H9 (cell line): Measurements from ENCODE around the gene HM13. TPM values are rescaled to one million over a fixed set of nuclear protein-coding genes. Genes with fewer than 3 reads are reported as not detected.
A peak's percentile ranks its signal among the peaks of the same experiment; 100 is the strongest.

Experiments used
- DNase-seq: peaks from one replicate; pipeline ENCODE4 v3.0.0-alpha.2; 2017
- H2AFZ ChIP-seq: one replicate; pipeline ENCODE4 v1.6.1; 2013; ENCODE audit warnings: mild to moderate bottlenecking, low read length, control low read depth, moderate library complexity
- H2AK5ac ChIP-seq: 2 replicates; pipeline ENCODE4 v1.6.1; 2013; ENCODE audit warnings: low read length, control low read depth, mixed read lengths; ENCODE audit not compliant: insufficient read length
- H2BK120ac ChIP-seq: one replicate; pipeline ENCODE4 v1.6.1; 2013; ENCODE audit warnings: low read depth, mild to moderate bottlenecking, low read length, control low read depth, inconsistent platforms; ENCODE audit not compliant: poor library complexity, severe bottlenecking
- H2BK12ac ChIP-seq: 2 replicates; pipeline ENCODE4 v1.6.1; 2013; ENCODE audit warnings: low read length, control low read depth, mixed read lengths, low read depth; ENCODE audit not compliant: insufficient read length
- H2BK15ac ChIP-seq: 2 replicates; pipeline ENCODE4 v1.6.1; 2013; ENCODE audit warnings: low read depth, low read length, control low read depth
- H2BK20ac ChIP-seq: one replicate; pipeline ENCODE4 v1.6.1; 2013; ENCODE audit warnings: low read depth, mild to moderate bottlenecking, low read length, control low read depth, inconsistent platforms; ENCODE audit not compliant: poor library complexity, severe bottlenecking
- H2BK5ac ChIP-seq: 2 replicates; pipeline ENCODE4 v1.6.1; 2013; ENCODE audit warnings: low read length, control low read depth, mixed read lengths; ENCODE audit not compliant: insufficient read length
- H3K14ac ChIP-seq: 2 replicates; pipeline ENCODE4 v1.6.1; 2013; ENCODE audit warnings: low read length, control low read depth; ENCODE audit not compliant: insufficient read depth
- H3K18ac ChIP-seq: 2 replicates; pipeline ENCODE4 v1.6.1; 2013; ENCODE audit warnings: low read depth, mild to moderate bottlenecking, mixed read lengths, low read length, control low read depth; ENCODE audit not compliant: insufficient read length
- H3K23ac ChIP-seq: 2 replicates; pipeline ENCODE4 v1.6.1; 2013; ENCODE audit warnings: low read length, control low read depth, mixed read lengths, low read depth; ENCODE audit not compliant: insufficient read length
- H3K23me2 ChIP-seq: 2 replicates; pipeline ENCODE4 v1.6.1; 2013; ENCODE audit warnings: low read depth, mild to moderate bottlenecking, mixed read lengths, low read length, control low read depth; ENCODE audit not compliant: insufficient read length, poor library complexity, severe bottlenecking
- H3K27ac ChIP-seq: 2 replicates; pipeline ENCODE4 v1.5.1; 2013; ENCODE audit warnings: low read length, control low read depth, mixed read lengths, low read depth; ENCODE audit not compliant: insufficient read length
- H3K27me3 ChIP-seq: 2 replicates; pipeline ENCODE4 v1.6.1; 2013; ENCODE audit warnings: low read length, control low read depth, inconsistent platforms; ENCODE audit not compliant: insufficient read depth
- H3K4ac ChIP-seq: 2 replicates; pipeline ENCODE4 v1.6.1; 2013; ENCODE audit warnings: low read depth, mild to moderate bottlenecking, control low read depth, inconsistent platforms, low read length, moderate library complexity
- H3K4me1 ChIP-seq: 2 replicates; pipeline ENCODE4 v1.6.1; 2013; ENCODE audit warnings: low read length, control low read depth, inconsistent platforms; ENCODE audit not compliant: insufficient read depth
- H3K4me2 ChIP-seq: 2 replicates; pipeline ENCODE4 v1.6.1; 2013; ENCODE audit warnings: low read length, control low read depth, mixed read lengths; ENCODE audit not compliant: insufficient read length, insufficient read depth
- H3K56ac ChIP-seq: 2 replicates; pipeline ENCODE4 v1.6.1; 2013; ENCODE audit warnings: low read depth, mild to moderate bottlenecking, mixed read lengths, low read length, control low read depth; ENCODE audit not compliant: insufficient read length
- H3K79me1 ChIP-seq: 2 replicates; pipeline ENCODE4 v1.6.1; 2013; ENCODE audit warnings: low read depth, mild to moderate bottlenecking, moderate library complexity, low read length, control low read depth, inconsistent platforms; ENCODE audit not compliant: insufficient read depth, poor library complexity, severe bottlenecking
- H3K79me2 ChIP-seq: 2 replicates; pipeline ENCODE4 v1.6.1; 2013; ENCODE audit warnings: low read length, control low read depth, inconsistent platforms; ENCODE audit not compliant: insufficient read depth
- H3K9ac ChIP-seq: 2 replicates; pipeline ENCODE4 v1.6.1; 2013; ENCODE audit warnings: low read length, control low read depth, mixed read lengths; ENCODE audit not compliant: insufficient read length; ENCODE audit errors: extremely low read depth
- H3K9me3 ChIP-seq: one replicate; pipeline ENCODE4 v1.6.1; 2013; ENCODE audit warnings: low read depth, low read length, inconsistent platforms; ENCODE audit not compliant: control insufficient read depth
- H3T11ph ChIP-seq: one replicate; pipeline ENCODE4 v1.6.1; 2013; ENCODE audit warnings: mild to moderate bottlenecking, low read length, control low read depth, inconsistent platforms
- H4K20me1 ChIP-seq: one replicate; pipeline ENCODE4 v1.6.1; 2013; ENCODE audit not compliant: control insufficient read depth, insufficient read length, insufficient read depth
- H4K5ac ChIP-seq: 2 replicates; pipeline ENCODE4 v1.6.1; 2013; ENCODE audit warnings: low read depth, mild to moderate bottlenecking, mixed read lengths, low read length, control low read depth; ENCODE audit not compliant: insufficient read length
- H4K8ac ChIP-seq: replicated peaks from 2 replicates; pipeline ENCODE4 v1.6.1; 2013; ENCODE audit warnings: low read length, control low read depth, mixed read lengths, low read depth; ENCODE audit not compliant: insufficient read length
- H4K91ac ChIP-seq: 2 replicates; pipeline ENCODE4 v1.6.1; 2013; ENCODE audit warnings: low read depth, mild to moderate bottlenecking, moderate library complexity, mixed read lengths, low read length, control low read depth; ENCODE audit not compliant: insufficient read length
- H3K27ac Mint-ChIP-seq, 3 experiments: 2 replicates in 2 of 3; 3 replicates in 1 of 3; pipeline ENCODE4 v1.8.0; 2020 to 2021; ENCODE audit warnings: mixed read lengths in 3 of 3, mild to moderate bottlenecking in 1 of 3, moderate library complexity in 1 of 3
- H3K27me3 Mint-ChIP-seq: 2 replicates; pipeline ENCODE4 v1.8.0; 2021; ENCODE audit warnings: low read depth, mild to moderate bottlenecking, moderate library complexity, mixed read lengths
- H3K36me3 Mint-ChIP-seq, 3 experiments: 2 replicates in 2 of 3; 3 replicates in 1 of 3; pipeline ENCODE4 v1.8.0; 2020 to 2021; ENCODE audit warnings: low read depth in 3 of 3, mixed read lengths in 3 of 3; ENCODE audit not compliant: insufficient read depth in 1 of 3
- H3K4me1 Mint-ChIP-seq, 2 experiments: 2 replicates each; pipeline ENCODE4 v1.8.0; 2020; ENCODE audit warnings: mixed read lengths in 2 of 2
- H3K4me3 Mint-ChIP-seq, 2 experiments: 2 replicates in 1 of 2; 3 replicates in 1 of 2; pipeline ENCODE4 v1.8.0; 2020 to 2021; ENCODE audit warnings: mild to moderate bottlenecking in 2 of 2, mixed read lengths in 2 of 2, moderate library complexity in 1 of 2
- H3K9me3 Mint-ChIP-seq, 2 experiments: 2 replicates in 1 of 2; 3 replicates in 1 of 2; pipeline ENCODE4 v1.8.0; 2020; ENCODE audit warnings: mild to moderate bottlenecking in 2 of 2, mixed read lengths in 2 of 2, moderate library complexity in 1 of 2
- WGBS: extraction: QIAGEN DNeasy Blood & Tissue Kit; methylation state at CpG from one replicate; pipeline ENCODE4 v1.1.7; 2013; ENCODE audit warnings: missing lambda C conversion rate, low lambda C conversion rate, mixed read lengths; ENCODE audit not compliant: insufficient read length; ENCODE audit errors: extremely low coverage; 5-methylcytosine and 5-hydroxymethylcytosine counted together
- total RNA-seq: library from RNA; stranded (reverse); gene quantifications from 2 replicates; pipeline ENCODE4 v1.2.1, GENCODE V29; 2021
- TF ChIP-seq, protein P1 (sequence below): fragments of 200-600 bp; sonication (generic); conservative IDR thresholded peaks from 3 replicates; pipeline ENCODE4 v1.8.0; 2021; ENCODE audit warnings: antibody characterized with exemption, mild to moderate bottlenecking

The HM13 gene
- total RNA-seq, 1 experiment from 2014 or later, result 169 TPM

DNA sequence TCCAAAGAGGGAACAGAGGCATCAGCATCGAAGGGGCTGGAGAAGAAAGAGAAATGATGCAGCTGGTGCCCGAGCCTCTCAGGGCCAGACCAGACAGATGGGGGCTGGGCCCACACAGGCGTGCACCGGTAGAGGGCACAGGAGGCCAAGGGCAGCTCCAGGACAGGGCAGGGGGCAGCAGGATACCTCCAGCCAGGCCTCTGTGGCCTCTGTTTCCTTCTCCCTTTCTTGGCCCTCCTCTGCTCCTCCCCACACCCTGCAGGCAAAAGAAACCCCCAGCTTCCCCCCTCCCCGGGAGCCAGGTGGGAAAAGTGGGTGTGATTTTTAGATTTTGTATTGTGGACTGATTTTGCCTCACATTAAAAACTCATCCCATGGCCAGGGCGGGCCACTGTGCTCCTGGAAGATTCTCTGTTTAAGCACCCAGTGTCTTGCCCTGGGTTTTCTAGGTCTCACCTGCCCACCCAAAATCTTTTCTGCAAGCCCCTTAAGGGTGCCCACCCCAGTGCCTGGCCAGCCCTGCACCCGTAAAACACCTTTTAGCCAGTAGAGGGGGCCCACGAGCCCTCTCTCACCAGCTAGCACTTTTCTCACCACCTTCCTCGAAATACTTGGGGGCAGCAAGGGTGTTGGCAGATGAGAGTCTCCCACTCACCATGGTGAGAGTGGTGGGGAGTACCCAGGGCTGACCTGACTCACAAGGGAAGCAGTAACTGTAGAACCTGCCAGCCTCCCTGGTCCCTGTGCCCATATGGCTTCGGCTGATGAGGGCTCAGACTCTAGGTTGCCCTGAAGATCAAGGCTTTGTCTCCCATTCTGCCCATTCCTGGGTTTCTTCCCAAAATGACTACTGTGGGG is 55.1 kb downstream of the HM13 start:
- Histone ChIP-seq H3K27me3 (no peaks in the 10 kb centered on the region), H3K9ac (no peak overlapping the region), H4K5ac (no peak overlapping the region), H3K79me1 (no peaks in the 10 kb centered on the region), H3K14ac (no peak overlapping the region), H2BK12ac (no peak overlapping the region), H3K79me2 (no peaks in the 10 kb centered on the region), H3K9me3 (no peaks in the 10 kb centered on the region), H2BK120ac (no peak overlapping the region), H4K8ac (no peak overlapping the region), H3K23me2 (peaks cover 6% of the 10 kb centered on the region), H4K20me1 (no peaks in the 10 kb centered on the region), H3K23ac (no peak overlapping the region), H3K4me2 (no peak overlapping the region), H2BK15ac (no peak overlapping the region), H2BK20ac (no peak overlapping the region), H3K4ac (no peak overlapping the region), H2BK5ac (no peak overlapping the region), H4K91ac (no peak overlapping the region), H3K4me1 (no peaks in the 10 kb centered on the region; the same call in 1 of the 2 replicates), H3K56ac (no peak overlapping the region), H3K27ac (no peak overlapping the region), H2AK5ac (no peak overlapping the region), H2AFZ (no peak overlapping the region), H3T11ph (no peak overlapping the region), H3K18ac (no peak overlapping the region)
- Mint-ChIP-seq H3K9me3 (no peaks in the 10 kb centered on the region), H3K4me1 (peaks cover 51 to 65% of the 10 kb centered on the region in 2 experiments), H3K36me3 (peaks cover 4 to 47% (median 11%) of the 10 kb centered on the region in 3 experiments; a peak in 5 of 7 replicates), H3K27ac (peak overlapping the region; percentile 46 to 94 (median 84); a peak in 5 of 7 replicates), H3K4me3 (no peak overlapping the region; a peak in 1 of 5 replicates), H3K27me3 (no peaks in the 10 kb centered on the region; the same call in 1 of the 2 replicates)
- peak; percentile 80 for DNase-seq
- WGBS, result no CpG with 5 or more reads among the region's 10 CpGs
- TF ChIP-seq, protein P1, sequence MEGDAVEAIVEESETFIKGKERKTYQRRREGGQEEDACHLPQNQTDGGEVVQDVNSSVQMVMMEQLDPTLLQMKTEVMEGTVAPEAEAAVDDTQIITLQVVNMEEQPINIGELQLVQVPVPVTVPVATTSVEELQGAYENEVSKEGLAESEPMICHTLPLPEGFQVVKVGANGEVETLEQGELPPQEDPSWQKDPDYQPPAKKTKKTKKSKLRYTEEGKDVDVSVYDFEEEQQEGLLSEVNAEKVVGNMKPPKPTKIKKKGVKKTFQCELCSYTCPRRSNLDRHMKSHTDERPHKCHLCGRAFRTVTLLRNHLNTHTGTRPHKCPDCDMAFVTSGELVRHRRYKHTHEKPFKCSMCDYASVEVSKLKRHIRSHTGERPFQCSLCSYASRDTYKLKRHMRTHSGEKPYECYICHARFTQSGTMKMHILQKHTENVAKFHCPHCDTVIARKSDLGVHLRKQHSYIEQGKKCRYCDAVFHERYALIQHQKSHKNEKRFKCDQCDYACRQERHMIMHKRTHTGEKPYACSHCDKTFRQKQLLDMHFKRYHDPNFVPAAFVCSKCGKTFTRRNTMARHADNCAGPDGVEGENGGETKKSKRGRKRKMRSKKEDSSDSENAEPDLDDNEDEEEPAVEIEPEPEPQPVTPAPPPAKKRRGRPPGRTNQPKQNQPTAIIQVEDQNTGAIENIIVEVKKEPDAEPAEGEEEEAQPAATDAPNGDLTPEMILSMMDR, result peak; percentile 98
